HG03460 (cell line): ENCODE data around the gene CENPM.

ENCODE experiments used
- ATAC-seq: cut with Tn5 transposase; IDR thresholded peaks from one replicate; pipeline ENCODE4 v1.9.1; 2021; ENCODE audit not compliant: unreplicated experiment

CENPM gene

GRCh38 chr22:41900652-41901312 lies 46.2 kb downstream of the CENPM start:
- ATAC-seq, result no peak

GRCh38 chr22:41899992-41900651 lies 46.8 kb downstream of the CENPM start:
- no peak for ATAC-seq

- no peak for ATAC-seq
Measured at GRCh38 chr22:41899110-41899509, 47.8 kb downstream of the CENPM start.

GRCh38 chr22:41898645-41899044 lies 48.3 kb downstream of the CENPM start:
- ATAC-seq, result no peak

GRCh38 chr22:41893591-41894375 lies 53.2 kb downstream of the CENPM start:
- ATAC-seq, result no peak

- no peak for ATAC-seq
Measured at GRCh38 chr22:41892721-41893120, 54.2 kb downstream of the CENPM start.

- no peak for ATAC-seq
Measured at GRCh38 chr22:41891407-41891806, 55.5 kb downstream of the CENPM start.
